Mesothelial cell of epicardium (in vitro differentiated cells): ENCODE results near the gene FRZB. TPM values are rescaled to one million over a fixed set of nuclear protein-coding genes. Genes with fewer than 3 reads are reported as not detected.

Source experiments
- DNase-seq, 2 experiments: peaks; one replicate each; pipeline ENCODE4 v3.0.0; 2021; ENCODE audit warnings: low spot score in 2 of 2; ENCODE audit not compliant: unreplicated experiment in 2 of 2
- H3K27ac Mint-ChIP-seq: 2 replicates; pipeline ENCODE4 v1.8.0; 2021; ENCODE audit warnings: mixed read lengths
- H3K27me3 Mint-ChIP-seq: 2 replicates; pipeline ENCODE4 v1.8.0; 2021; ENCODE audit warnings: low read depth, mixed read lengths
- H3K36me3 Mint-ChIP-seq: 2 replicates; pipeline ENCODE4 v1.8.0; 2021; ENCODE audit warnings: mixed read lengths
- H3K4me1 Mint-ChIP-seq: 2 replicates; pipeline ENCODE4 v1.8.0; 2021; ENCODE audit warnings: mixed read lengths
- H3K4me3 Mint-ChIP-seq: 2 replicates; pipeline ENCODE4 v1.8.0; 2021; ENCODE audit warnings: mild to moderate bottlenecking, moderate library complexity, mixed read lengths
- H3K9me3 Mint-ChIP-seq: 2 replicates; pipeline ENCODE4 v1.8.0; 2021; ENCODE audit warnings: mixed read lengths
- CTCF ChIP-seq: fragments of 200-600 bp; sonication (generic); IDR thresholded peaks from one replicate; pipeline ENCODE4 v1.5.0; 2021; ENCODE audit warnings: antibody characterized with exemption; ENCODE audit not compliant: unreplicated experiment
- total RNA-seq: library from RNA; stranded (reverse); gene quantifications from 3 replicates; pipeline ENCODE4 v1.2.1, GENCODE V29; 2021

The FRZB gene
- total RNA-seq, 1 donor from 2014 or later: 12.1 TPM

- TF ChIP-seq CTCF: no peak
- Mint-ChIP-seq H3K27me3 (no peaks in the 10 kb centered on the region), H3K36me3 (peaks cover 23% of the 10 kb centered on the region), H3K4me3 (no peak overlapping the region), H3K27ac (peak overlapping the region; percentile 65), H3K9me3 (peaks cover 30% of the 10 kb centered on the region), H3K4me1 (peaks cover 18% of the 10 kb centered on the region)
- no peak for DNase-seq
These were observed 13.6 kb downstream of the FRZB start for GRCh38 chr2:182852801-182853200.

- H3K36me3 Mint-ChIP-seq: peaks cover 18% of the 10 kb centered on the region
- TF ChIP-seq CTCF: no peak
- H3K4me1 Mint-ChIP-seq: peaks cover 18% of the 10 kb centered on the region
- H3K27me3 Mint-ChIP-seq: no peaks in the 10 kb centered on the region
- H3K4me3 Mint-ChIP-seq: no peak overlapping the region
- no peak overlapping the region for H3K27ac Mint-ChIP-seq
- H3K9me3 Mint-ChIP-seq: peaks cover 24% of the 10 kb centered on the region
- DNase-seq: no peak
These were observed 14.3 kb downstream of the FRZB start for GRCh38 chr2:182852090-182852489.

- H3K36me3 Mint-ChIP-seq: no peaks in the 10 kb centered on the region
- H3K9me3 Mint-ChIP-seq: no peaks in the 10 kb centered on the region
- no peak overlapping the region for H3K4me3 Mint-ChIP-seq
- H3K27me3 Mint-ChIP-seq: no peaks in the 10 kb centered on the region
- peaks cover 41% of the 10 kb centered on the region for H3K4me1 Mint-ChIP-seq
- no peak for TF ChIP-seq CTCF
- peak overlapping the region; percentile 91 for H3K27ac Mint-ChIP-seq
- DNase-seq: no peak
These were observed 20.5 kb downstream of the FRZB start for GRCh38 chr2:182845794-182846417.

- no peak overlapping the region for H3K4me3 Mint-ChIP-seq
- TF ChIP-seq CTCF: no peak
- H3K36me3 Mint-ChIP-seq: no peaks in the 10 kb centered on the region
- H3K9me3 Mint-ChIP-seq: no peaks in the 10 kb centered on the region
- no peaks in the 10 kb centered on the region for H3K27me3 Mint-ChIP-seq
- peaks cover 73% of the 10 kb centered on the region for H3K4me1 Mint-ChIP-seq
- DNase-seq: no peak
- H3K27ac Mint-ChIP-seq: no peak overlapping the region
These were observed 30.0 kb downstream of the FRZB start for GRCh38 chr2:182836451-182836850.

GRCh38 chr2:182834293-182834692 lies 32.1 kb downstream of the FRZB start:
- Mint-ChIP-seq H3K4me1 (peaks cover 56% of the 10 kb centered on the region), H3K4me3 (no peak overlapping the region), H3K27ac (no peak overlapping the region), H3K27me3 (no peaks in the 10 kb centered on the region), H3K9me3 (no peaks in the 10 kb centered on the region), H3K36me3 (no peaks in the 10 kb centered on the region)
- TF ChIP-seq CTCF: no peak
- DNase-seq: no peak
